Measurements from ENCODE around the gene NAA10.

GRCh38 chrX:153921511-153922446, 13.1 kb downstream of the NAA10 start:
- no peak for TF ChIP-seq CTCF (IDR thresholded peaks at IDR 0.05)
- no peak for TF ChIP-seq POLR2A (IDR thresholded peaks at IDR 0.05)
- no peak for TF ChIP-seq EP300 (IDR thresholded peaks at IDR 0.05)

All from tibial nerve (tissue), 4 donors.